Testis (tissue), 2 donors: ENCODE results near the gene CERT1.

ENCODE experiments used
- CTCF ChIP-seq, 3 experiments: fragments of 450-650 bp in 2 of 3; fragments of 200-600 bp in 1 of 3; sonication (generic) in 1 of 3; IDR thresholded peaks; one replicate each; pipeline ENCODE4 v1.5.1; 2016 to 2019; ENCODE audit warnings: antibody characterized with exemption in 3 of 3, mild to moderate bottlenecking in 2 of 3, moderate library complexity in 1 of 3
- POLR2A ChIP-seq: fragments of 450-650 bp; IDR thresholded peaks from one replicate; pipeline ENCODE4 v1.6.1; 2017; ENCODE audit warnings: antibody characterized with exemption, mild to moderate bottlenecking, moderate library complexity

GRCh38 chr5:75460532-75460931 lies 50.9 kb downstream of the CERT1 start:
- no peak for TF ChIP-seq CTCF (IDR thresholded peaks at IDR 0.05)
- no peak for TF ChIP-seq POLR2A
